Type B pancreatic cell (in vitro differentiated cells): ENCODE results near the gene FLVCR2. TPM values are rescaled to one million over a fixed set of nuclear protein-coding genes. Genes with fewer than 3 reads are reported as not detected.

Source experiments
- DNase-seq: peaks from one replicate; pipeline ENCODE4 v3.0.0; 2021; ENCODE audit warnings: mixed read lengths; ENCODE audit not compliant: unreplicated experiment; ENCODE audit errors: extremely low spot score
- H3K27ac Mint-ChIP-seq: 2 replicates; pipeline ENCODE4 v1.8.0; 2021; ENCODE audit warnings: mild to moderate bottlenecking, mixed read lengths
- H3K27me3 Mint-ChIP-seq: 2 replicates; pipeline ENCODE4 v1.8.0; 2021; ENCODE audit warnings: mixed read lengths
- H3K36me3 Mint-ChIP-seq: 2 replicates; pipeline ENCODE4 v1.8.0; 2021; ENCODE audit warnings: mixed read lengths
- H3K4me1 Mint-ChIP-seq: one replicate; pipeline ENCODE4 v1.8.0; 2021; ENCODE audit warnings: mixed read lengths; ENCODE audit not compliant: unreplicated experiment
- H3K4me3 Mint-ChIP-seq: 2 replicates; pipeline ENCODE4 v1.8.0; 2021; ENCODE audit warnings: mild to moderate bottlenecking, mixed read lengths
- H3K9me3 Mint-ChIP-seq: 2 replicates; pipeline ENCODE4 v1.8.0; 2021; ENCODE audit warnings: mixed read lengths
- total RNA-seq: library from RNA; stranded (reverse); gene quantifications from 2 replicates; pipeline ENCODE4 v1.2.1, GENCODE V29; 2021; ENCODE audit warnings: low replicate concordance
- TF ChIP-seq, protein P1 (sequence below): fragments of 200-600 bp; sonication (generic); conservative IDR thresholded peaks from 2 replicates; pipeline ENCODE4 v1.5.0; 2021; ENCODE audit warnings: antibody characterized with exemption, mild to moderate bottlenecking

The FLVCR2 gene
- total RNA-seq, 1 donor from 2014 or later = 5.6 TPM

DNA sequence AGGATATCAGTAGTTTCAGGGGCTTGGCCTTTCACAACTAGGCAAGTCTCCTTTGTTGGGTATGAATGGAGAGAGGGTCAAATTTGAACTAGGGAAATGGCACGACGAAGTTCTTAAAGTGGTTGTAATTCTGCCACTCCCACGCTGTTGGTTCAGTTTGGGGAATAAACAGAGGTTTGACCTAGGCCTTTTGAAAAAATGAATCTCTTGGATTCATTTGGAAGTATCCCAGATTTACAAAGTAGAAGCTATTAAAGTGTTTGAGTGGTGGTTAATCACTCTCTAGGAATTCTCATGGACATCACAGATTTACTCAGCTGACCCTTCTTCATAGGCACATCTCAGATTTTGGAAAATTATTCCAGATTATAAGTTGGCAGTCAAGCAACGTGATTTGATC lies 41.3 kb upstream of the FLVCR2 start:
- H3K27me3 Mint-ChIP-seq = no peaks in the 10 kb centered on the region
- TF ChIP-seq, protein P1, sequence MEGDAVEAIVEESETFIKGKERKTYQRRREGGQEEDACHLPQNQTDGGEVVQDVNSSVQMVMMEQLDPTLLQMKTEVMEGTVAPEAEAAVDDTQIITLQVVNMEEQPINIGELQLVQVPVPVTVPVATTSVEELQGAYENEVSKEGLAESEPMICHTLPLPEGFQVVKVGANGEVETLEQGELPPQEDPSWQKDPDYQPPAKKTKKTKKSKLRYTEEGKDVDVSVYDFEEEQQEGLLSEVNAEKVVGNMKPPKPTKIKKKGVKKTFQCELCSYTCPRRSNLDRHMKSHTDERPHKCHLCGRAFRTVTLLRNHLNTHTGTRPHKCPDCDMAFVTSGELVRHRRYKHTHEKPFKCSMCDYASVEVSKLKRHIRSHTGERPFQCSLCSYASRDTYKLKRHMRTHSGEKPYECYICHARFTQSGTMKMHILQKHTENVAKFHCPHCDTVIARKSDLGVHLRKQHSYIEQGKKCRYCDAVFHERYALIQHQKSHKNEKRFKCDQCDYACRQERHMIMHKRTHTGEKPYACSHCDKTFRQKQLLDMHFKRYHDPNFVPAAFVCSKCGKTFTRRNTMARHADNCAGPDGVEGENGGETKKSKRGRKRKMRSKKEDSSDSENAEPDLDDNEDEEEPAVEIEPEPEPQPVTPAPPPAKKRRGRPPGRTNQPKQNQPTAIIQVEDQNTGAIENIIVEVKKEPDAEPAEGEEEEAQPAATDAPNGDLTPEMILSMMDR = no peak
- H3K4me1 Mint-ChIP-seq = peaks cover 10% of the 10 kb centered on the region
- no peaks in the 10 kb centered on the region for H3K9me3 Mint-ChIP-seq
- H3K36me3 Mint-ChIP-seq = no peaks in the 10 kb centered on the region
- H3K27ac Mint-ChIP-seq = no peak overlapping the region
- no peak for DNase-seq
- H3K4me3 Mint-ChIP-seq = no peak overlapping the region

DNA sequence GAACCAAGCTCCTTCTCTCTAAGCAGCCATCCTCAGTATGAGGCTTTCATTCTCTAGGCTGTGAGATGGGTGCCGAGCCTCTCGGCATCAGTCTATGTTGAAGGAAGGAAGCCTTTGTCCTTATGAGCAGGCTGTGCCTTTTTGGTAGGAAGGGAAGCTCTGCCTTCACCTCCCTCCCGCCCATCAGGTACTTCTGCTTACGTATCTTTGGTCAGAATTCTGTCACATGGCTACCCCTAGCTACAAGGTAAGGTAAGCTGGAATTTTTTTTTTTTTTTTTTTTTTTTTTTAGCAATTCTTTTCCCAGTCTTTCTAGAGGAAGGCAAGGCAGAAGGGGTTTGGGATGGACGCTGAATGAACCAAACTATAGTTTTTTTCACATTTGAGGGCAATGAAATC lies 39.3 kb upstream of the FLVCR2 start:
- TF ChIP-seq, protein P1 = no peak
- H3K4me1 Mint-ChIP-seq = peaks cover 17% of the 10 kb centered on the region
- no peaks in the 10 kb centered on the region for H3K36me3 Mint-ChIP-seq
- no peaks in the 10 kb centered on the region for H3K9me3 Mint-ChIP-seq
- no peak overlapping the region for H3K4me3 Mint-ChIP-seq
- DNase-seq = no peak
- H3K27me3 Mint-ChIP-seq = no peaks in the 10 kb centered on the region
- no peak overlapping the region for H3K27ac Mint-ChIP-seq

DNA sequence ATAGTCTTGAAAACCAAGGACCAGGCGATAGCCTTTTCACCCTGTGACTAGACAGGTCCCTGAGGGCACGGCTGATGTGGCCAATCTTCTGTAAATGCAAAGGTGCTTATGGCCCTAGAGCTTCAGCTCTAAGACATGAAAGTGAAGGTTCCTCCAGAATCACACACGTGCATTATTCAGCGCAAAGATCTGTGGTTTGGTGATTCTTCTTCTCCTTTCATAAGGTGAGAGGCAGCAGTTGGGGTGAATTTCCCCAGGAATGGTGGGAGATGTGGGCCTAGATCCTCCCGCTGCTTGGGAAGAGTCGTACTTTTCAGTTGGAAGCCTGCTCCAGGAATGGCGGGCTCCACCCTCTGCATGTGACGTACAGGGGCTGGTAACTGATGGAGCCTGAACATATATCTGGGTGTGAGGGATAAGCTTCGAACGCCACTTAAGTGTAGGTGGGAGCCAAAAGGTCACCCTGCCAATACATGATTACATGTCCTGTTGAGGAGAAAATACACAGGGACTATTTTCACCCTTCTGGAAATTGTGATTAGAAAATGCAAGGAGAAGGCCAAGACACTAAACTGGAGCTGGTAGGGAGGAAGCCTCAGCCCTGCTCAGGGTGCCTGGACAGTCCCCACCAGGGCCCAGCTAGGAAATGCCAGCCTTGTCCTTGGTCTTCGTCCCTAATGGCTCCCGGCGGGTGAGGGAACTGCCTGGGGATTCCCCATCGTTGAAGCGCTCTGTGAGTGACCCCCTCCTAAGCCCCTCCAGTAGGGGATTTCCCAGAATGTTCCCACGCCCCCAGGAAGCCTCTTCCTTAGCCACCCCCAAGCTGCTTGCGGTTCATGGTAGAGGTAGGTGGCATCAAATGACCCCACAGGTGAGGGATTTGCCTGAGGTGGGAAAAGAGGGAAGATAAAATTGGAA lies 38.6 kb upstream of the FLVCR2 start:
- H3K4me3 Mint-ChIP-seq = no peak overlapping the region
- TF ChIP-seq, protein P1 = no peak
- H3K36me3 Mint-ChIP-seq = no peaks in the 10 kb centered on the region
- H3K27ac Mint-ChIP-seq = no peak overlapping the region
- DNase-seq = no peak
- H3K4me1 Mint-ChIP-seq = peaks cover 17% of the 10 kb centered on the region
- no peaks in the 10 kb centered on the region for H3K9me3 Mint-ChIP-seq
- no peaks in the 10 kb centered on the region for H3K27me3 Mint-ChIP-seq

DNA sequence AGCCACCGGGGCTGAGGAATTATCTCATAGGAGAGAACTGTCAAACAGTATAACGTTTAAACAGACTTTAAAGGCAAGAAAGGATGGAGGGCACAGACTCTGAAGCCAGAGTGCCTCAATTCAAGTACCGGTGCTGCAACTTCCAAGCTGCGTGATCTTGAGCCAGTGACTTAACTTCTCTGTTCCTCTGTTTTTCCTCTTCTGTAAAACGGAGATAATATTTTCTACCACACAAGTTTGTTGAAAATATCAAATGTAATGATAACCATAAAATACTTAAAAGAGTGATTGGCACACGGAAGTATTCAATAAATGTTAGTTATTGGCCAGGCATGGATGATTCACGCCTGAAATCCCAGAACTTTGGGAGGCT lies 38.0 kb upstream of the FLVCR2 start:
- no peak overlapping the region for H3K27ac Mint-ChIP-seq
- H3K27me3 Mint-ChIP-seq = no peaks in the 10 kb centered on the region
- TF ChIP-seq, protein P1 = no peak
- H3K4me3 Mint-ChIP-seq = no peak overlapping the region
- no peaks in the 10 kb centered on the region for H3K36me3 Mint-ChIP-seq
- no peaks in the 10 kb centered on the region for H3K9me3 Mint-ChIP-seq
- no peak for DNase-seq
- H3K4me1 Mint-ChIP-seq = peaks cover 17% of the 10 kb centered on the region

DNA sequence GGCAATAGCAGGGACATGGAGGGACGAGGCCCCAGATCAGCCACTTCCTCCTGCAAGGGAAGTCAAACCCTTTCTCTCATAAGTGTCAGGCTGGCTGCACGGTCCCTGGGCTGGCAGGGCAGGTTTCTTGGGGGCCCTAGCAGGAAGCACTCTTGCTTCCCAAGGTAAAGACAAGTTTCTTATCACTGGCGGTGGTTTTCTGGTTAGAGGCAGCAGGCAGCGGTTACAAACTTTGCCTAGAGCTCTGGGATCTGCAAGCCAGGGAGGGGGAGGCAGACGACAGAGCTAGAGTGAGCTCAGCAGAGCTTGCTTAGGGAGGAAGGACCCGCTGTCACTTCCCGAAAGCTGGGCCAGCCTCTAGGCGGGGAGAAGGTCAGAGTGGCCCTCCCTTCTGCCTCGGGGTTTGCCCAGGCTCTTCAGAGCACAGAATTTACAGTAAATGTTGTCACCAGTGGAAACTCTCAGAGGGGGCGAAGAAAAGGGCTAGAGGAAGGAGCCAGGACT lies 35.8 kb upstream of the FLVCR2 start:
- H3K27me3 Mint-ChIP-seq = no peaks in the 10 kb centered on the region
- H3K36me3 Mint-ChIP-seq = no peaks in the 10 kb centered on the region
- TF ChIP-seq, protein P1 = no peak
- no peak for DNase-seq
- peak overlapping the region; percentile 17 for H3K4me3 Mint-ChIP-seq
- H3K9me3 Mint-ChIP-seq = no peaks in the 10 kb centered on the region
- peak overlapping the region; percentile 82 for H3K27ac Mint-ChIP-seq
- peaks cover 7% of the 10 kb centered on the region for H3K4me1 Mint-ChIP-seq
